ENCODE measurements around the gene TMEM38B.

GRCh38 chr9:105670315-105670714, 24.0 kb upstream of the TMEM38B start:
- no peak for TF ChIP-seq POLR2A (IDR thresholded peaks at IDR 0.05; ENCODE audit: low read depth, low read length)
- no peak for TF ChIP-seq POLR2AphosphoS5 (IDR thresholded peaks at IDR 0.05; ENCODE audit: low read depth, low read length)

All from GM12892 (cell line).